Neutrophil (primary cell): ENCODE results near the gene TMEM200A.

Experiments used
- H3K27ac ChIP-seq: fragments of 200-600 bp; sonication (generic); 2 replicates; pipeline ENCODE4 v1.5.1; 2016; ENCODE audit warnings: mild to moderate bottlenecking, moderate library complexity
- H3K27me3 ChIP-seq: fragments of 200-600 bp; sonication (generic); 2 replicates; pipeline ENCODE4 v1.6.0; 2016; ENCODE audit warnings: mild to moderate bottlenecking
- H3K36me3 ChIP-seq: fragments of 200-600 bp; sonication (generic); 2 replicates; pipeline ENCODE4 v1.5.1; 2017
- H3K4me1 ChIP-seq, 2 experiments: fragments of 200-600 bp in 1 of 2; sonication (generic) in 1 of 2; 1 replicate in 1 of 2; 2 replicates in 1 of 2; pipeline versions ENCODE4 v1.5.1 to v1.6.1; 2013 to 2016; ENCODE audit warnings: low read depth in 1 of 2, low read length in 1 of 2, mild to moderate bottlenecking in 1 of 2, moderate library complexity in 1 of 2; ENCODE audit not compliant: control insufficient read depth in 1 of 2, insufficient read depth in 1 of 2
- H3K4me3 ChIP-seq, 2 experiments: fragments of 200-600 bp in 1 of 2; sonication (generic) in 1 of 2; 1 replicate in 1 of 2; 2 replicates in 1 of 2; pipeline ENCODE4 v1.5.1; 2013 to 2016; ENCODE audit warnings: low read depth in 1 of 2, low read length in 1 of 2, mild to moderate bottlenecking in 1 of 2, moderate library complexity in 1 of 2
- H3K9me3 ChIP-seq: fragments of 200-600 bp; sonication (generic); 2 replicates; pipeline ENCODE4 v1.5.1; 2016
- CTCF ChIP-seq: fragments of 200-600 bp; sonication (generic); IDR thresholded peaks from 2 replicates; pipeline ENCODE4 v1.5.1; 2016; ENCODE audit warnings: antibody characterized with exemption

Gene TMEM200A

GRCh38 chr6:130453230-130453629 is 87.4 kb downstream of the TMEM200A start:
- Histone ChIP-seq H3K36me3 (no peaks in the 10 kb centered on the region), H3K27me3 (no peaks in the 10 kb centered on the region), H3K4me1 (no peaks in the 10 kb centered on the region), H3K4me3 (no peak overlapping the region), H3K27ac (no peak overlapping the region), H3K9me3 (no peaks in the 10 kb centered on the region)
- no peak for TF ChIP-seq CTCF

- H3K4me3 ChIP-seq: no peak overlapping the region
- no peaks in the 10 kb centered on the region for H3K4me1 ChIP-seq
- no peak for TF ChIP-seq CTCF
- H3K27ac ChIP-seq: no peak overlapping the region
- no peaks in the 10 kb centered on the region for H3K36me3 ChIP-seq
- H3K27me3 ChIP-seq: no peaks in the 10 kb centered on the region
- H3K9me3 ChIP-seq: no peaks in the 10 kb centered on the region
Observed at GRCh38 chr6:130457605-130458004, 91.8 kb downstream of the TMEM200A start.

GRCh38 chr6:130459316-130459715 is 93.5 kb downstream of the TMEM200A start:
- no peaks in the 10 kb centered on the region for H3K4me1 ChIP-seq
- H3K27me3 ChIP-seq: no peaks in the 10 kb centered on the region
- no peak for TF ChIP-seq CTCF
- no peaks in the 10 kb centered on the region for H3K36me3 ChIP-seq
- H3K27ac ChIP-seq: no peak overlapping the region
- H3K9me3 ChIP-seq: no peaks in the 10 kb centered on the region
- no peak overlapping the region for H3K4me3 ChIP-seq

- H3K4me1 ChIP-seq: no peaks in the 10 kb centered on the region
- no peaks in the 10 kb centered on the region for H3K27me3 ChIP-seq
- TF ChIP-seq CTCF: no peak
- H3K4me3 ChIP-seq: no peak overlapping the region
- H3K36me3 ChIP-seq: no peaks in the 10 kb centered on the region
- H3K9me3 ChIP-seq: no peaks in the 10 kb centered on the region
- no peak overlapping the region for H3K27ac ChIP-seq
Observed at GRCh38 chr6:130460934-130461333, 95.1 kb downstream of the TMEM200A start.

- Histone ChIP-seq H3K4me3 (no peak overlapping the region), H3K27me3 (no peaks in the 10 kb centered on the region), H3K9me3 (no peaks in the 10 kb centered on the region), H3K4me1 (no peaks in the 10 kb centered on the region), H3K27ac (no peak overlapping the region), H3K36me3 (no peaks in the 10 kb centered on the region)
- TF ChIP-seq CTCF: no peak
Observed at GRCh38 chr6:130466052-130466747, 100.4 kb downstream of the TMEM200A start.

- no peak overlapping the region for H3K27ac ChIP-seq
- no peak overlapping the region for H3K4me3 ChIP-seq
- H3K4me1 ChIP-seq: no peaks in the 10 kb centered on the region
- H3K36me3 ChIP-seq: no peaks in the 10 kb centered on the region
- H3K27me3 ChIP-seq: no peaks in the 10 kb centered on the region
- no peak for TF ChIP-seq CTCF
- no peaks in the 10 kb centered on the region for H3K9me3 ChIP-seq
Observed at GRCh38 chr6:130466748-130467061, 100.9 kb downstream of the TMEM200A start.
